Measurements from ENCODE around the gene HJV.

The HJV gene

DNA sequence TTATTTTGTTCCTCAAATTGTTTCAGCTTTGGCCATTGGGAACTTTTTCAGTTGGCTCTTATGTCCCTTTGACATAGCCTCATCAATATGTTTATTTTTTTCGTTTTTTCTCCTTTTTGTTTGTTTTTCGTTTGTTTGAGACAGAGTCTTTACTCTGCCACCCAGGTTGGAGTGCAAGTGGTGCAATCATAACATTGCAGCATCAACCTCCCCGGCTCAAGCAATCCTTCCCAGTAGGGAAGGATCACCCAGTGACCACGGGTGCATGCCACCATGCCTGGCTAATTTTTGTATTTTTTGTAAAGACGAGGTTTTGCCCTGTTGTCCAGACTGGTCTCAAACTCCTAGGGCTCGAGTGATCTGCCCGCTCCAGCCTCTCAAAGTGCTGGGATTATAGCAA, 49.0 kb downstream of the HJV start:
- no peak for DNase-seq
